BLaER1 (cell line): ENCODE results near the gene CHTF8.

ENCODE experiments used
- H3K27ac ChIP-seq: shearing (Covaris generic); formaldehyde crosslinking; 2 replicates; pipeline ENCODE4 v1.8.1; 2022
- H3K27me3 ChIP-seq: shearing (Covaris generic); formaldehyde crosslinking; 2 replicates; pipeline ENCODE4 v1.8.1; 2022
- H3K36me3 ChIP-seq: shearing (Covaris generic); formaldehyde crosslinking; 2 replicates; pipeline ENCODE4 v1.8.1; 2022
- H3K4me1 ChIP-seq: shearing (Covaris generic); formaldehyde crosslinking; 2 replicates; pipeline ENCODE4 v1.8.1; 2022
- H3K4me2 ChIP-seq: shearing (Covaris generic); formaldehyde crosslinking; 2 replicates; pipeline ENCODE4 v1.8.1; 2022
- H3K4me3 ChIP-seq: shearing (Covaris generic); formaldehyde crosslinking; 2 replicates; pipeline ENCODE4 v1.8.1; 2022
- H3K9ac ChIP-seq: shearing (Covaris generic); formaldehyde crosslinking; 2 replicates; pipeline ENCODE4 v1.8.1; 2022
- H3K9me3 ChIP-seq: shearing (Covaris generic); formaldehyde crosslinking; 2 replicates; pipeline ENCODE4 v1.8.1; 2022
- H4K20me1 ChIP-seq: shearing (Covaris generic); formaldehyde crosslinking; 2 replicates; pipeline ENCODE4 v1.8.1; 2022
- Cebpa-rat ChIP-seq: shearing (Covaris generic); IDR thresholded peaks from 2 replicates; pipeline ENCODE4 v1.8.1; 2022

Gene CHTF8

GRCh38 chr16:69108064-69108904 lies 24.1 kb downstream of the CHTF8 start:
- no peaks in the 10 kb centered on the region for H3K9me3 ChIP-seq
- H3K27ac ChIP-seq: no peak overlapping the region
- H3K4me2 ChIP-seq: no peak overlapping the region
- no peak overlapping the region for H3K4me3 ChIP-seq
- H3K27me3 ChIP-seq: peaks cover 48% of the 10 kb centered on the region
- H3K4me1 ChIP-seq: peaks cover 20% of the 10 kb centered on the region; the same call in 1 of the 2 replicates
- no peak for TF ChIP-seq Cebpa-rat
- H4K20me1 ChIP-seq: peaks cover 89% of the 10 kb centered on the region
- peaks cover 39% of the 10 kb centered on the region for H3K36me3 ChIP-seq
- no peak overlapping the region for H3K9ac ChIP-seq

GRCh38 chr16:69107316-69107962 lies 24.9 kb downstream of the CHTF8 start:
- H3K27me3 ChIP-seq: peaks cover 48% of the 10 kb centered on the region
- peaks cover 20% of the 10 kb centered on the region; the same call in 1 of the 2 replicates for H3K4me1 ChIP-seq
- H3K4me2 ChIP-seq: peak overlapping the region; percentile 100
- peaks cover 80% of the 10 kb centered on the region for H4K20me1 ChIP-seq
- no peaks in the 10 kb centered on the region for H3K9me3 ChIP-seq
- no peak overlapping the region for H3K9ac ChIP-seq
- peak overlapping the region; percentile 75; the same call in 1 of the 2 replicates for H3K4me3 ChIP-seq
- H3K27ac ChIP-seq: no peak overlapping the region
- no peak for TF ChIP-seq Cebpa-rat
- peaks cover 32% of the 10 kb centered on the region for H3K36me3 ChIP-seq

GRCh38 chr16:69106491-69107315 lies 25.7 kb downstream of the CHTF8 start:
- Histone ChIP-seq H3K4me2 (peak overlapping the region; percentile 100), H4K20me1 (peaks cover 73% of the 10 kb centered on the region), H3K9ac (peak overlapping the region; percentile 62; the same call in 1 of the 2 replicates), H3K9me3 (no peaks in the 10 kb centered on the region), H3K27ac (no peak overlapping the region), H3K4me3 (peak overlapping the region; percentile 75), H3K36me3 (peaks cover 24% of the 10 kb centered on the region), H3K4me1 (peaks cover 20% of the 10 kb centered on the region; the same call in 1 of the 2 replicates), H3K27me3 (peaks cover 48% of the 10 kb centered on the region)
- no peak for TF ChIP-seq Cebpa-rat

- no peak for TF ChIP-seq Cebpa-rat
- peak within 1 kb of the TSS; percentile 62; the same call in 1 of the 2 replicates for H3K9ac ChIP-seq
- peaks cover 15% of the 10 kb centered on the region for H3K36me3 ChIP-seq
- H3K4me3 ChIP-seq: peak within 1 kb of the TSS; percentile 75
- peaks cover 48% of the 10 kb centered on the region for H3K27me3 ChIP-seq
- no peaks in the 10 kb centered on the region for H3K9me3 ChIP-seq
- H3K27ac ChIP-seq: no peak within 1 kb of the TSS
- H4K20me1 ChIP-seq: peaks cover 63% of the 10 kb centered on the region
- peak within 1 kb of the TSS; percentile 100 for H3K4me2 ChIP-seq
- peaks cover 20% of the 10 kb centered on the region; the same call in 1 of the 2 replicates for H3K4me1 ChIP-seq
Observed at GRCh38 chr16:69105501-69106361, 26.7 kb downstream of the CHTF8 start, which contains the start of gene HAS3. HAS3 (plus strand) TSS chr16:69105653; CDS start chr16:69109396, 3,743 bp downstream.

- Histone ChIP-seq H4K20me1 (peaks cover 7% of the 10 kb centered on the region; the same call in 1 of the 2 replicates), H3K27me3 (peaks cover 8% of the 10 kb centered on the region), H3K27ac (no peak overlapping the region), H3K4me2 (peak overlapping the region; percentile 35), H3K4me3 (no peak overlapping the region), H3K9ac (no peak overlapping the region), H3K4me1 (peaks cover 9% of the 10 kb centered on the region), H3K36me3 (no peaks in the 10 kb centered on the region), H3K9me3 (no peaks in the 10 kb centered on the region)
- no peak for TF ChIP-seq Cebpa-rat
Observed at GRCh38 chr16:69100071-69100691, 32.2 kb downstream of the CHTF8 start.

GRCh38 chr16:69095193-69095592 lies 37.2 kb downstream of the CHTF8 start:
- no peaks in the 10 kb centered on the region for H3K9me3 ChIP-seq
- H3K4me1 ChIP-seq: peaks cover 12% of the 10 kb centered on the region
- H3K27me3 ChIP-seq: no peaks in the 10 kb centered on the region
- H3K27ac ChIP-seq: no peak overlapping the region
- no peak overlapping the region for H3K4me2 ChIP-seq
- no peaks in the 10 kb centered on the region for H3K36me3 ChIP-seq
- H3K9ac ChIP-seq: no peak overlapping the region
- H3K4me3 ChIP-seq: no peak overlapping the region
- TF ChIP-seq Cebpa-rat: no peak
- no peaks in the 10 kb centered on the region for H4K20me1 ChIP-seq

- H3K9me3 ChIP-seq: no peaks in the 10 kb centered on the region
- H3K27me3 ChIP-seq: no peaks in the 10 kb centered on the region
- no peaks in the 10 kb centered on the region for H4K20me1 ChIP-seq
- H3K4me3 ChIP-seq: no peak overlapping the region
- H3K9ac ChIP-seq: no peak overlapping the region
- H3K36me3 ChIP-seq: no peaks in the 10 kb centered on the region
- TF ChIP-seq Cebpa-rat: no peak
- H3K4me2 ChIP-seq: no peak overlapping the region
- H3K27ac ChIP-seq: no peak overlapping the region
- 0 out of 2 replicates have a peak, but pooled peaks cover 7% of the 10 kb centered on the region for H3K4me1 ChIP-seq
Observed at GRCh38 chr16:69094501-69094900, 37.9 kb downstream of the CHTF8 start.

- 0 out of 2 replicates have a peak, but pooled peaks cover 7% of the 10 kb centered on the region for H3K4me1 ChIP-seq
- no peak overlapping the region for H3K27ac ChIP-seq
- no peak overlapping the region for H3K9ac ChIP-seq
- no peaks in the 10 kb centered on the region for H4K20me1 ChIP-seq
- no peaks in the 10 kb centered on the region for H3K36me3 ChIP-seq
- no peak for TF ChIP-seq Cebpa-rat
- no peaks in the 10 kb centered on the region for H3K27me3 ChIP-seq
- H3K9me3 ChIP-seq: no peaks in the 10 kb centered on the region
- no peak overlapping the region for H3K4me2 ChIP-seq
- no peak overlapping the region for H3K4me3 ChIP-seq
Observed at GRCh38 chr16:69093974-69094373, 38.4 kb downstream of the CHTF8 start.
